NCI-H2227 (cell line): Measurements from ENCODE around the gene C10orf71.

ENCODE experiments used
- DNase-seq: peaks from one replicate; lab custom pipeline; 2025; ENCODE audit not compliant: unreplicated experiment; lab: John Stamatoyannopoulos, UW

The C10orf71 gene

GRCh38 chr10:49330127-49330665, 31.2 kb downstream of the C10orf71 start:
- no peak for DNase-seq

- DNase-seq, result no peak
These were observed 32.5 kb downstream of the C10orf71 start for GRCh38 chr10:49331431-49331830.

- DNase-seq, result no peak
These were observed 33.4 kb downstream of the C10orf71 start for GRCh38 chr10:49332333-49332732.

- no peak for DNase-seq
These were observed 33.8 kb downstream of the C10orf71 start for GRCh38 chr10:49332768-49333167.

- DNase-seq, result no peak
These were observed 34.2 kb downstream of the C10orf71 start for GRCh38 chr10:49333192-49333591.

GRCh38 chr10:49334964-49335363, 36.0 kb downstream of the C10orf71 start:
- no peak for DNase-seq

GRCh38 chr10:49335364-49335972, 36.5 kb downstream of the C10orf71 start:
- DNase-seq, result no peak

GRCh38 chr10:49338604-49339003, 39.6 kb downstream of the C10orf71 start:
- no peak for DNase-seq

GRCh38 chr10:49344840-49345239, 45.9 kb downstream of the C10orf71 start:
- DNase-seq, result no peak

GRCh38 chr10:49347342-49347741, 48.4 kb downstream of the C10orf71 start:
- DNase-seq, result no peak

- DNase-seq, result no peak
These were observed 48.9 kb downstream of the C10orf71 start for GRCh38 chr10:49347827-49348226.

GRCh38 chr10:49348593-49348992, 49.6 kb downstream of the C10orf71 start:
- no peak for DNase-seq

GRCh38 chr10:49349390-49349789, 50.4 kb downstream of the C10orf71 start:
- DNase-seq, result no peak

GRCh38 chr10:49350138-49350537, 51.2 kb downstream of the C10orf71 start:
- no peak for DNase-seq

GRCh38 chr10:49350846-49351532, 52.0 kb downstream of the C10orf71 start:
- no peak for DNase-seq

GRCh38 chr10:49351669-49352068, 52.7 kb downstream of the C10orf71 start:
- DNase-seq, result no peak

- no peak for DNase-seq
These were observed 53.4 kb downstream of the C10orf71 start for GRCh38 chr10:49352323-49352722.

- DNase-seq, result no peak
These were observed 54.3 kb downstream of the C10orf71 start for GRCh38 chr10:49353026-49353894.

GRCh38 chr10:49353895-49354566, 55.1 kb downstream of the C10orf71 start:
- no peak for DNase-seq

GRCh38 chr10:49354593-49354992, 55.6 kb downstream of the C10orf71 start:
- DNase-seq, result no peak

- no peak for DNase-seq
These were observed 56.3 kb downstream of the C10orf71 start for GRCh38 chr10:49355221-49355620.
